Fibroblast of villous mesenchyme (primary cell): Measurements from ENCODE around the gene PYROXD2. TPM values are rescaled to one million over a fixed set of nuclear protein-coding genes. Genes with fewer than 3 reads are reported as not detected.

Experiments
- DNase-seq: peaks from one replicate; pipeline ENCODE4 v3.0.0-alpha.2; 2010; ENCODE audit warnings: low read depth
- H3K4me3 ChIP-seq: 2 replicates; pipeline ENCODE4 v1.5.1; 2011; ENCODE audit warnings: low read depth, mild to moderate bottlenecking, low read length
- total RNA-seq: library from RNA; depleted of rRNA; stranded (reverse); fragments of >200 nt; gene quantifications from 2 replicates; pipeline ENCODE4 v1.2.3, GENCODE V29; 2012
- TF ChIP-seq, protein P1 (sequence below): IDR thresholded peaks from 2 replicates; pipeline ENCODE4 v1.5.1; 2012; ENCODE audit warnings: low read depth, mild to moderate bottlenecking, low read length; ENCODE audit not compliant: insufficient read depth

Gene PYROXD2
- 9.0 and 10.8 TPM in 2 replicates for total RNA-seq

DNA sequence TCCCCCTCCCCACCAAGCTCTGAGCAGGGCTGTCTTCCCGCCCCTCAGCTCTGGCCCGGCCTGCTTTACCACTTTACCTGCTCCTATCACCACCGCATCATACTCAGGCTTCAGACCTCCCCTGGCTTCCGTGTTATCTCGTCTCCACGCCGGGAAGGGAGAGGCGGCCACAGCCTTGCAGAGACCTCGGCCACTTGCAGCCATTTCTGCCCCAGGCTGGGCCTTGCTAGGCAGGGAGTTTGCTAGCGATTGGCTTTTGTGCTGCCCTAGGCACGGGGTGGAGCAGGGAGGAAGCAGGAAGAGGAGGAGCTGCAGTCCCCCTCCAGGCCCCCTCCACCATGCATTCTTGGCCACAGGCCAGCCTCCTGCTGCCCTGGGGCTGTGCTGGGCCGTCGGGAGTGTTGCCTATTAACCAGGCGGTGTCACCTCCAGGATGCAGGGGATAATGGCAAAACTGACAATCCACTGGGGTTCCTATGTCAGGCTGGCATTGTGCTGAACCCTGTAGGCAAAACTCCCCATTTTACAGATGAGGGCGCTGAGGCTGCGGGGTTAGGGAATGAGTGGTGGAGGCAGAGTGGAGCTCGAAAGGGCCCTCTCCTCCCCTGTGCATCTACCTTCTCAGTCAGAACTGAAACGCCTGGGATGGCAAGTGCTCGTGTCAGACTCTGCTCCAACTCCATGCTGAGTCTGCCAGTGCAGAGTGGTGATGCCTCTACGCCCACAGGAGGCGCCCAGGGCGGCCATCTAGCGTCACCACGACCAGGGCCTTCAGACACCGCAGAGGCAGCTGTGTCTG, at the start of gene PYROXD2:
Gene PYROXD2 (minus strand): TSS at position 251 of the 799 bp plus-strand sequence. CDS start 47 bp downstream, at position 204.
- peak; percentile 92 for DNase-seq
- H3K4me3 ChIP-seq = peak within 1 kb of the TSS; percentile 79
- TF ChIP-seq, protein P1, sequence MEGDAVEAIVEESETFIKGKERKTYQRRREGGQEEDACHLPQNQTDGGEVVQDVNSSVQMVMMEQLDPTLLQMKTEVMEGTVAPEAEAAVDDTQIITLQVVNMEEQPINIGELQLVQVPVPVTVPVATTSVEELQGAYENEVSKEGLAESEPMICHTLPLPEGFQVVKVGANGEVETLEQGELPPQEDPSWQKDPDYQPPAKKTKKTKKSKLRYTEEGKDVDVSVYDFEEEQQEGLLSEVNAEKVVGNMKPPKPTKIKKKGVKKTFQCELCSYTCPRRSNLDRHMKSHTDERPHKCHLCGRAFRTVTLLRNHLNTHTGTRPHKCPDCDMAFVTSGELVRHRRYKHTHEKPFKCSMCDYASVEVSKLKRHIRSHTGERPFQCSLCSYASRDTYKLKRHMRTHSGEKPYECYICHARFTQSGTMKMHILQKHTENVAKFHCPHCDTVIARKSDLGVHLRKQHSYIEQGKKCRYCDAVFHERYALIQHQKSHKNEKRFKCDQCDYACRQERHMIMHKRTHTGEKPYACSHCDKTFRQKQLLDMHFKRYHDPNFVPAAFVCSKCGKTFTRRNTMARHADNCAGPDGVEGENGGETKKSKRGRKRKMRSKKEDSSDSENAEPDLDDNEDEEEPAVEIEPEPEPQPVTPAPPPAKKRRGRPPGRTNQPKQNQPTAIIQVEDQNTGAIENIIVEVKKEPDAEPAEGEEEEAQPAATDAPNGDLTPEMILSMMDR = no peak

DNA sequence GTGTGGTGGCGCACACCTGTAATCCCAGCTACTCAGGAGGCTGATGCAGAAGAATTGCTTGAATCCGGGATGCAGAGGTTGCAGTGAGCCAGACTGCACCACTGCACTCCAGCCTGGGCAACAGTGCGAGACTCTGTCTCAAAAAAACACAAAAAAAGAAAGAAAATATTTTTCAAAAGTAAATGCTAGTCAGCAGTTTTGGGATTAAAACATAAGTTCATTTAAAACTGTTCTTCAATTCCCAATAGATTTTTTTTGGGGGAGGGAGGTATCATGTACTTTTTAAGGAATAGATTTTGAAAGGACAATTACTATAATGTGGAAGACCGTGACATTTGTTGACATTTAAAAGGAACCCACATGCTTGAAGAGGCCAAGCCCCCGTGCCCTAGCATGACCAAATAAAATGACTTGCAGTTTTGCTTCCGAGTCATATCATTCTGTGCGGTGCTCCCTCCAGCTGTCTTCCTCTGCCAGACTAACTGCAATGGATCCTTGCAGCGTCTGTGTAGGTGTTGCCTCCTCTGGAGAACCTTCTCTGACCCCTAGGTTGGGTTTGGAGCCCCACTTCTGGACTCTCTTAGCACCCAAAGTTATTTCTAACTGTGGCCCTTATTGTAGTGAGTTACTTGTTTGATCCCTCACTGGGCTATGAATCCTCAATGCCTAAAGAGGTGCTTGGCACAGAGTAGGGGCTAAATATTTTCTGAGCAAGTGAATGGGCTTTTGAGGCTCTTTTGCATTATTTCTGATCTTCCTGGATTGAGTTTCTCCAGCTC, 49.2 kb upstream of the PYROXD2 start:
- DNase-seq = no peak
- TF ChIP-seq, protein P1 = no peak
- H3K4me3 ChIP-seq = no peak overlapping the region

- TF ChIP-seq, protein P1 = no peak
- DNase-seq = no peak
- no peak overlapping the region for H3K4me3 ChIP-seq
Measured at GRCh38 chr10:98463016-98463415, 48.0 kb upstream of the PYROXD2 start.

DNA sequence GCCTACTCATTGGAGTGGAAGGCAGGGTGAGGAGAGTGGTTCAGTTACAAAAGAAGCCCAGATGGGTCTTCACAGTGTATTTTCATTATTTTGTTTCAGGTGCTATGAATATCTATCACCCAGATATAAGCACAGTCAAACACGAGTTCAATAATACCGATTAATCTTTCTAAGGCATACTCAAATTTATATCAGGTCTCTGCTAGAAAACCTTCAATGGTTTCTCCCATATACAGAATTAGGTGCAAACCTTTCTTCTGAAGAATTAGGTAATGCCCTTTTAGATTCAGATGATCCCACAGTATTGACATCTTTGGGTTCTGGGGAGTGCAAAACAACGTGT, 46.5 kb upstream of the PYROXD2 start:
- H3K4me3 ChIP-seq = no peak overlapping the region
- TF ChIP-seq, protein P1 = no peak
- no peak for DNase-seq

DNA sequence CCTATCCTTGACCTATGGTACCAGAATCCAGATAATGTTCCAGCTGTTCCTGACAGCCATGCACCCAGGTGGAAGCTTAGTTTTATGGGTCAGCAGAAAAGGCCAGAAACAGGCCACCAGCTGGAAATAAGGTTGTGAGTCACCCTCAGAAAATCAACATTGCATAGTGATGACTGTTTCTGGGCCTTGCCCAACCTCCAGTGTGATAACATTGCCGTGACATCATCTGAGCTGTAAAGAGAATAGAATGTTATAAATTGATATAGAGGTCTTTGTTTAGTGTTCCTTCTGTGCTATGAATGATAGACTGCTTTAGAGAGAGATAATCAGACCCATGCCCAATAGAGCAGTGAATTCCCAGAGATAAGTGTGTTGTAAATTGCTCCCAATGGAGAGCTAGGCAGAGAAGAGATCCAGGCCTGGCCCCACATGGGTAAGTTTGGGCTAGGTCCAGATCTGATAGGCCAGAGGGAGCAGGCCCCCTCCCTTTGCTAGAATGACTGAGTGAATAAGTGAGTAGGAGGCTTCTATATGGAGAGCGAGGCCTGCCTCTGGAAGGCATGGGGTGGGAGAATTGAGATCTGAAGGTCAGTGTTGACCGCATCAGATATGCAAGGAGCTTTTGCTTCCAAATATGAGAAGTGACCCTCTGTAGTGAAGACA, 46.0 kb upstream of the PYROXD2 start:
- peak; percentile 96 for DNase-seq
- H3K4me3 ChIP-seq = no peak overlapping the region
- TF ChIP-seq, protein P1 = no peak

DNA sequence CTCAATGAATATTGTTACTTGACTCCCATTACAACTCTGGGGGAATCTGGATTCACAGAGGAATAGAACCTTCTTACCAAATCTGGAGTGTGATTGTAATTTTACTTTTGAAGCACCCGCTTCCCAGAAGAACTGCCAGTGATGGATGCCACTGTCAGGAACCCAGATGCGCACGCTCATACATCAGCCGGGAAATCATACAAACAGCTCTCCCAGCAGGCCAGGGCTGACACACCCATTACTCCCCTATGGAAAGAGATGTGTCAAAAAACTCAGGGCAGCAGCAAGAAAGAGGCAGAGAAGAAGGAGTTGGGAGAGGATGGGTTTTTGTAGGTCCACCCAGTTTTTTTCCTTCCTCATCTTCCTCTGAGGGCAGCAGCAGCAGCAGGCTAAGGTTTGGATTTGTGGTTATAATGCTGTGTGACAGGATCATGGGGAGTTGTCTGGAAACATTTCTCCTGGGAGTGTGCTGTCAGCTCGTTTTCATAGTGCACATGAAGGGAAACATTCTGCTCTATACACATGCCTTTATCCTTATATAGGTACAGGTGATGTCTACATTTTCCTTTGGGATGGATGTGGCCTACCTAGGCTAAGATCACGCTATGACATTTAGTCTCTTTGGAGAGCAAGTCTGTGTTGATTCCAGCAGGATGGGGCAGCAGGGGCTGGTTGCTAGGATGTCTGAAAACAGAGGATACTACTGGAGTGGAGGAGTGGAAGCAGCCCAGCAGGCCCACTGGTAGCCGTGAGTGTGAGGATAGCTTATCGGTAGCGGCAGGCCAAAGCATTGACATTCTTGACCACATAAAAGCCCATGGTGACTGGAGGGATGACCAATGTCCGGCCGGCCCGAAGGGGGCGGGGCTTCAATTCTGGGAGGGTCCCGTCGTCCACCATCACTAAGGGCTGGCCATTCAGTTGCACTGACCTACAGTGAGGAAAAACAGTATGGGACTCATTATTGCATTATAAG, 44.1 kb upstream of the PYROXD2 start:
- TF ChIP-seq, protein P1 = no peak
- no peak overlapping the region for H3K4me3 ChIP-seq
- DNase-seq = no peak
